ENCODE data around the gene ANKRD27.

The ANKRD27 gene

DNA sequence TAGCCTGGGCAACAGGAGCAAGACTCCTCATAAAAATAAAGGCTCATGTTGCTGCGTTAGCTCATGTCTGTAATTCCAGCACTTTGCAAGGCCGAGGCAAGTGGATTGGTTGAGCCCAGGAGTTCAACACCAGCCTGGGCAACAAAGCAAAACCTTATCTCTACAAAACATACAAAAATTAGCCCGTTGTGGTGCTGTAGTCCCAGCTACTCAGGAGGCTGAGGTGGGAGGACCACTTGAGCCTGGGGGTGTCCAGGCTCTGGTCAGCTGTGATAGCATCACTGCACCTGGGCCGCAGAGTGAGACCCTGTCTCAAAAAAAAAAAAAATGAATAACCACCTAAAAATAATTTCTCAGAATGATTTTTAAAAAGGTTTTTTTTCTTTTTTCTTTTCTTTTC is 12.7 kb upstream of the ANKRD27 start:
- TF ChIP-seq, protein P1, sequence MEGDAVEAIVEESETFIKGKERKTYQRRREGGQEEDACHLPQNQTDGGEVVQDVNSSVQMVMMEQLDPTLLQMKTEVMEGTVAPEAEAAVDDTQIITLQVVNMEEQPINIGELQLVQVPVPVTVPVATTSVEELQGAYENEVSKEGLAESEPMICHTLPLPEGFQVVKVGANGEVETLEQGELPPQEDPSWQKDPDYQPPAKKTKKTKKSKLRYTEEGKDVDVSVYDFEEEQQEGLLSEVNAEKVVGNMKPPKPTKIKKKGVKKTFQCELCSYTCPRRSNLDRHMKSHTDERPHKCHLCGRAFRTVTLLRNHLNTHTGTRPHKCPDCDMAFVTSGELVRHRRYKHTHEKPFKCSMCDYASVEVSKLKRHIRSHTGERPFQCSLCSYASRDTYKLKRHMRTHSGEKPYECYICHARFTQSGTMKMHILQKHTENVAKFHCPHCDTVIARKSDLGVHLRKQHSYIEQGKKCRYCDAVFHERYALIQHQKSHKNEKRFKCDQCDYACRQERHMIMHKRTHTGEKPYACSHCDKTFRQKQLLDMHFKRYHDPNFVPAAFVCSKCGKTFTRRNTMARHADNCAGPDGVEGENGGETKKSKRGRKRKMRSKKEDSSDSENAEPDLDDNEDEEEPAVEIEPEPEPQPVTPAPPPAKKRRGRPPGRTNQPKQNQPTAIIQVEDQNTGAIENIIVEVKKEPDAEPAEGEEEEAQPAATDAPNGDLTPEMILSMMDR (IDR thresholded peaks at IDR 0.05; ENCODE audit: low read depth, low read length): no peak
- no peak overlapping the region for H3K27ac ChIP-seq
- DNase-seq: no peak
- no peak overlapping the region for H3K4me3 ChIP-seq (ENCODE audit: low read depth, low read length)
- no peaks in the 10 kb centered on the region; the same call in 1 of the 2 replicates for H3K36me3 ChIP-seq
- no peaks in the 10 kb centered on the region for H3K9me3 ChIP-seq (ENCODE audit: severe bottlenecking)
- H3K27me3 ChIP-seq (ENCODE audit: insufficient read depth, low read depth, severe bottlenecking): no peaks in the 10 kb centered on the region

DNA sequence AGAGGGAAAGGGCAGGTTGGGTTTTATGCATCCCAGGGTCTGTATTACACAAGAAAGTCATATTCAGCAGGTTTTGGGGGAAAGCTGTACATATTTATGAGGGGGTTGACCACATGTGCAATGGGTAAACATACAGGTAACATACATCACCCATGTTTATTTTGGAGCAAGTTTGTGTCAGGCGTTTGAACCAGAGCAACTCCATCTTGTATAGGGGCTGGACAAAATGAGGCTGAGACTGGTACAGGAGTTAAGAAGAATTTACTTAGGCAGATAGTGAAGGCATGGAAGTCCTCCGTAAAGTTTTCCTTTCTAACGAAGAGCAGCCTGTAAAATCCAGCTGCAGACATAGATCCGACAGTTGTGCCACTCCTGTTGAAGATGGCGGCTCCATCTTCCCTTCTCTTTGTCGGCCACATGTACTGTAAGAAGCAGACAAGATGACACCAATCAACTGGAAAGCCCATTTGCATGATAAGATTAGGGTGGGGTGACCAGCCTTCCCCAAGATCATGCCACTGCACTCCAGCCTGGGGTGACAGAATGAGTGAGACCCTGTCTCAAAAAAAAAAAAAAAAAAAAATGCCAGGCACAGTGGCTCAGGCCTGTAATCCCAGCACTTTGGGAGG is 12.0 kb upstream of the ANKRD27 start:
- H3K9me3 ChIP-seq (ENCODE audit: severe bottlenecking): no peaks in the 10 kb centered on the region
- H3K27ac ChIP-seq: no peak overlapping the region
- H3K36me3 ChIP-seq: no peaks in the 10 kb centered on the region
- TF ChIP-seq, protein P1 (IDR thresholded peaks at IDR 0.05; ENCODE audit: low read depth, low read length): no peak
- H3K4me3 ChIP-seq (ENCODE audit: low read depth, low read length): no peak overlapping the region
- H3K27me3 ChIP-seq (ENCODE audit: insufficient read depth, low read depth, severe bottlenecking): no peaks in the 10 kb centered on the region
- DNase-seq: no peak

DNA sequence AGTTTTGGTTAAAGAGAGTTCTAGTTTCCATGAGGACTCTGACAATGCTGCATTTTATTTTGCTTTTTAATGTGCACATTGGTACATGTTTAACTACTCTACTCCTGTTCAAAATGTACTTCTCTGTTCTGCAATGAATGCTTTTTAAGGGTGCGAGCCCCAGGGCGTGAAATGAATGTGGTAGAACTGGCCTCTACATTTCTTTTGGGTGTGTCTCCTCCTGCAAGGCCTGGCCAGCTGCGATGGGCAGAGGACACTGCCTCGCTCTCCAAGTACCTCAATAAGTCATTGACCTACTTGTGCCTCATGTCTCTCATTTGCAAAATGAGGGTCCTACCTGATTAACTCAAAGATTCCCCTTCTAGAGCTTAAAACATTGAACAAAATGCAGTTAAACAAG is 7.3 kb upstream of the ANKRD27 start:
- Histone ChIP-seq H3K27ac (no peak overlapping the region), H3K9me3 (ENCODE audit: severe bottlenecking) (no peaks in the 10 kb centered on the region), H3K36me3 (no peaks in the 10 kb centered on the region), H3K4me3 (ENCODE audit: low read depth, low read length) (no peak overlapping the region), H3K27me3 (ENCODE audit: insufficient read depth, low read depth, severe bottlenecking) (no peaks in the 10 kb centered on the region)
- no peak for DNase-seq
- TF ChIP-seq, protein P1 (IDR thresholded peaks at IDR 0.05; ENCODE audit: low read depth, low read length): no peak

DNA sequence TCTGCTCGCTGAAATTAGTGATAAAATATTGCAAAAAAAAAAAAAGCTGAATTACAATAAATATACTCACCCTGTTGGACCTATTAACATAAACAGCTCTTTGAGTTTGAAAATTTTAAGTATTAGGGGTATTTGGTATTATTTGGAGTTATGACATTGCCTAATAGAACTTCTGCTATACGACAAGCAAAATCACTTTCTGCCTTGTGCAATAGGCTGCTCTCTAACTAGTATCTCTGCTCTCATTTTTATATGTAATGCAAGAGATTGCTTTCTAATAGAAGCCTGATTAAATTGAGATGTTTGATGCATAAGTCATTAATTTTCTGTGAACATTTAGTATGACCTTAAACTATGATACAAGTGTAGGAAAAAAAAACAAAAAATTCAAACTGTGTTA is 6.0 kb upstream of the ANKRD27 start:
- no peak for DNase-seq
- no peak overlapping the region for H3K4me3 ChIP-seq (ENCODE audit: low read depth, low read length)
- no peaks in the 10 kb centered on the region for H3K9me3 ChIP-seq (ENCODE audit: severe bottlenecking)
- TF ChIP-seq, protein P1 (IDR thresholded peaks at IDR 0.05; ENCODE audit: low read depth, low read length): no peak
- H3K36me3 ChIP-seq: no peaks in the 10 kb centered on the region
- peaks cover 11% of the 10 kb centered on the region for H3K27me3 ChIP-seq (ENCODE audit: insufficient read depth, low read depth, severe bottlenecking)
- H3K27ac ChIP-seq: no peak overlapping the region

DNA sequence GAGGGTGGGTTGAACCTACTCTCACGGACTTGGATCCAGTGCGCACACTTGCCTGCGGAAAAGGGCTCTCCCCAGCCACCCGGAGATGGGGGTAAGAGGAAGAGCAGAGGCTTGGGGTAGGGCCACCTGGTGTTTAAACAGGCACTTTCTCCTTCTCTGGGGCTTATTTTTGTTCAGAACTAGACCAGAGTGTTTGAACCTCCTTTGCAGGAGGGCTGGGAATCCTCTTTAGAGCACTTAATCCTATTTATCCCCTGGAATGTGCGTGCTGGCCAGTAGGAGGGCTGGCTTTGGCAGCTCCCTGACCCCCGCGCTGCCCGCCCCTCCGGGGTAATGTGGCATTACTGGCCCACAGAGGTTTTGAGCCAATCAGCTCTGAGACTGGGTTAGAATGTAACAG is 2.7 kb upstream of the ANKRD27 start:
- TF ChIP-seq, protein P1 (IDR thresholded peaks at IDR 0.05; ENCODE audit: low read depth, low read length): no peak
- no peak overlapping the region; the same call in 1 of the 2 replicates for H3K27ac ChIP-seq
- no peak overlapping the region for H3K4me3 ChIP-seq (ENCODE audit: low read depth, low read length)
- H3K27me3 ChIP-seq (ENCODE audit: insufficient read depth, low read depth, severe bottlenecking): peaks cover 16% of the 10 kb centered on the region
- no peaks in the 10 kb centered on the region for H3K9me3 ChIP-seq (ENCODE audit: severe bottlenecking)
- DNase-seq: peak; percentile 97
- H3K36me3 ChIP-seq: no peaks in the 10 kb centered on the region

DNA sequence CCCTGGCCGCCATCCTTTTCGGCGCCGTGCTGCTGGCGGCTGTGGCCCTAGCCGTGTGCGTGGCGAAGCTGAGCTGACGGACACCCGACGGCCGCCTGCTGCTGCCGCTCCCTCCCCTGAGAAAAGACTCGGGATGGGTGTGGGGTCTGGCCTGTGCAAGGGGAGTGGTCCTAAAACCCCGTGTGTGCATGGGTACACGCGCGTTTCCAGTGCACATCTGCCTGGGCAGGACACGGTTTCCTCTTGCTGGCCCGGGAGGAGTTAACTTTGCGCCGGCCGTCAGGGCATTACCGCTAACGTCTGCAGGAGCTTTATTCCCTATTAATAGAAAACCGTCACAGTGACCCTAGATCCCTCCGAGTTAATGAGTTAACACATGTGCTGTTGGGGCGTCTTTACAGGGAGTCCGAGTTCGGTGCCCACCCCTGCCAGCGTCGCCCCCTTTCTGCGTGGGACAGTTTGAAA is 1.9 kb upstream of the ANKRD27 start:
- TF ChIP-seq, protein P1 (IDR thresholded peaks at IDR 0.05; ENCODE audit: low read depth, low read length): no peak
- Histone ChIP-seq H3K27ac (no peak overlapping the region; the same call in 1 of the 2 replicates), H3K4me3 (ENCODE audit: low read depth, low read length) (peak overlapping the region; percentile 28), H3K36me3 (no peaks in the 10 kb centered on the region), H3K27me3 (ENCODE audit: insufficient read depth, low read depth, severe bottlenecking) (peaks cover 16% of the 10 kb centered on the region), H3K9me3 (ENCODE audit: severe bottlenecking) (no peaks in the 10 kb centered on the region)
- peak; percentile 14 for DNase-seq

Data from WERI-Rb-1 (cell line).